Endothelial cell (in vitro differentiated cells): ENCODE data around the gene SDK2. TPM values are rescaled to one million over a fixed set of nuclear protein-coding genes. Genes with fewer than 3 reads are reported as not detected.

Experiments used
- DNase-seq: peaks from one replicate; pipeline ENCODE4 v3.0.0; 2021; ENCODE audit warnings: low spot score
- H3K27ac Mint-ChIP-seq: one replicate; pipeline ENCODE4 v1.8.0; 2021; ENCODE audit warnings: mixed read lengths, inconsistent platforms; ENCODE audit not compliant: unreplicated experiment
- H3K27me3 Mint-ChIP-seq: one replicate; pipeline ENCODE4 v1.8.0; 2021; ENCODE audit warnings: mild to moderate bottlenecking, moderate library complexity, mixed read lengths, inconsistent platforms; ENCODE audit not compliant: unreplicated experiment
- H3K36me3 Mint-ChIP-seq: one replicate; pipeline ENCODE4 v1.8.0; 2021; ENCODE audit warnings: mild to moderate bottlenecking, low read depth, mixed read lengths, inconsistent platforms; ENCODE audit not compliant: unreplicated experiment
- H3K4me1 Mint-ChIP-seq: one replicate; pipeline ENCODE4 v1.8.0; 2021; ENCODE audit warnings: mild to moderate bottlenecking, mixed read lengths, inconsistent platforms; ENCODE audit not compliant: unreplicated experiment
- H3K4me3 Mint-ChIP-seq: one replicate; pipeline ENCODE4 v1.8.0; 2021; ENCODE audit warnings: mild to moderate bottlenecking, mixed read lengths, inconsistent platforms; ENCODE audit not compliant: unreplicated experiment
- H3K9me3 Mint-ChIP-seq: one replicate; pipeline ENCODE4 v1.8.0; 2021; ENCODE audit warnings: mixed read lengths, inconsistent platforms; ENCODE audit not compliant: unreplicated experiment
- CTCF ChIP-seq: fragments of 200-600 bp; sonication (generic); IDR thresholded peaks from one replicate; pipeline ENCODE4 v1.5.0; 2021; ENCODE audit warnings: antibody characterized with exemption; ENCODE audit not compliant: unreplicated experiment
- total RNA-seq: library from RNA; stranded (reverse); fragmentation: NEBNext Ultra II Directional; extraction: Animal tissue kit (Norgen Biotek cat#: 25700); gene quantifications from one replicate; pipeline ENCODE4 v1.2.1, GENCODE V29; 2021; ENCODE audit not compliant: unreplicated experiment

Gene SDK2
- total RNA-seq, 1 donor from 2014 or later: 2.4 TPM

DNA sequence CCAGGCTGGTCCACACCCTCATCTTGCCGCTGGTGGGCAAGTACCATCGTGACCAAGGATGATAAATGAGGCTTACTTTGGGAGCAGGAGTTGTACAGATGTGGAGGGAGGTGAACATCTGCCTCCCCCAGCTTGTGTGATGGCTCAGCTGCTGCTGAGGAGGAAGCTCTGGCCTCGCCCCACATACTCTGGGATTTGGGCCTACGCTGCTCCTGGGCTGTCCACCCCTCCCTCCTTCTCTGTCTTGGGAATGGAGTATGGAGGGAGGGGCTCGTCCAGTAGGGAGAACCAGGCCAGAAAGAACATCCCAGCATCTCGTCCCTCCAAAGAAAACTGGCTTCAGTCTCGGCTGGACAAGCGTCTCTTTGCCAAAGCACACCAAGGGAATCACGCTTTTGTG is 197.6 kb downstream of the SDK2 start:
- Mint-ChIP-seq H3K4me1 (no peaks in the 10 kb centered on the region), H3K27ac (no peak overlapping the region)
- no peak for DNase-seq

GRCh38 chr17:73445466-73445865 is 198.8 kb downstream of the SDK2 start:
- no peak for TF ChIP-seq CTCF
- Mint-ChIP-seq H3K27ac (no peak overlapping the region), H3K36me3 (no peaks in the 10 kb centered on the region), H3K27me3 (peaks cover 5% of the 10 kb centered on the region), H3K9me3 (no peaks in the 10 kb centered on the region), H3K4me3 (no peak overlapping the region), H3K4me1 (no peaks in the 10 kb centered on the region)
- DNase-seq: no peak

More for the DNA sequence above, 197.6 kb downstream of the SDK2 start:
- Mint-ChIP-seq H3K9me3 (no peaks in the 10 kb centered on the region), H3K36me3 (no peaks in the 10 kb centered on the region), H3K27me3 (peaks cover 8% of the 10 kb centered on the region), H3K4me3 (no peak overlapping the region)
- no peak for TF ChIP-seq CTCF

DNA sequence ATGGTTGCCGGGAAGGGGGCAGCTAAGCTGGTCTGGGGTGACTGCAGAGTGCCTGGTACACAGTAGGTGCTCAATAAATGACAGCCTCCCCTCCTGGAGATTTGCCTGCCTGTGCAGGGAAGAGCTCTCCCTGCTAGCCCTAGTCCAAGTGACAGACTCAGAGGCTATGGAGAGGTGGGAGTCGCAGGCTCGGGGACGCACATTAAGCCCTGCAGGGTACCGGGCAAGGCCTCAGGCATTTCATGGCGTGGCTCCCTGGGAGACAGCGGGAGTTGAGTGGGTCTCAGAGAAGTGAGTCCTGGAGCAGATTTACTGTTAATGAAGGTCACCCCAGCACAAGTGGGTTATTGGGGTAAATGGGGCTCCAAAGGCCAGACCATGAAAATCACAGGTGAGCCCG is 200.2 kb downstream of the SDK2 start:
- no peak for TF ChIP-seq CTCF
- H3K4me1 Mint-ChIP-seq: no peaks in the 10 kb centered on the region
- no peak for DNase-seq
- H3K9me3 Mint-ChIP-seq: no peaks in the 10 kb centered on the region
- peaks cover 5% of the 10 kb centered on the region for H3K27me3 Mint-ChIP-seq
- no peaks in the 10 kb centered on the region for H3K36me3 Mint-ChIP-seq
- H3K4me3 Mint-ChIP-seq: no peak overlapping the region
- H3K27ac Mint-ChIP-seq: no peak overlapping the region

DNA sequence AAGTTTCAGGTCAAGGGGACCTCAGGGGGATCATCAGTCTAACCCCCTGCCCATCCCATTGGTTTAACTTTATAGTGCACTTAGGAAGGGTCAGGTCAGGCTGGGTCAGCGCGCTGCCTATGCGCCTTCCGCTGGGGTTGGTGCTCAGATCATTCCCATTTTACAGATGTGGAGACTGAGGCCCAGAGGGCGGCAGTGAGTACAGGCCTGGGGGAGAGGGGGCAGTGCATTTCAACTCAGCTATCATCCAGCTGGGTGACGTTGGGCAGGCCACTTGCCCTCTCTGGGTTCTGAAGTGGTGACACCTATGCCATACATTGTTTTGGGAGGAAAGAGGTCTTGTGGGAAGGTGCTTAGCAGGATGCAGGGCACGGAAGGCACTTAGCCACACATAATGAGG is 204.6 kb downstream of the SDK2 start:
- no peak for TF ChIP-seq CTCF
- Mint-ChIP-seq H3K9me3 (no peaks in the 10 kb centered on the region), H3K27ac (no peak overlapping the region), H3K27me3 (no peaks in the 10 kb centered on the region), H3K4me3 (no peak overlapping the region), H3K36me3 (no peaks in the 10 kb centered on the region), H3K4me1 (no peaks in the 10 kb centered on the region)
- DNase-seq: no peak

GRCh38 chr17:73437826-73438225 is 206.4 kb downstream of the SDK2 start:
- Mint-ChIP-seq H3K27me3 (no peaks in the 10 kb centered on the region), H3K4me3 (no peak overlapping the region), H3K36me3 (no peaks in the 10 kb centered on the region), H3K9me3 (no peaks in the 10 kb centered on the region), H3K27ac (no peak overlapping the region), H3K4me1 (no peaks in the 10 kb centered on the region)
- no peak for TF ChIP-seq CTCF
- DNase-seq: no peak
